Measurements from ENCODE around the gene POLD2. TPM values are rescaled to one million over a fixed set of nuclear protein-coding genes. Genes with fewer than 3 reads are reported as not detected.

Gene POLD2
- total RNA-seq, 2 experiments from 2014 or later, result 298 to 305 TPM

GRCh38 chr7:44094883-44095592, 28.3 kb downstream of the POLD2 start:
- CTCF ChIA-PET, result no interaction called here
- POLR2A ChIA-PET, result no interaction called here

- CTCF ChIA-PET, result no interaction called here
- POLR2A ChIA-PET, result no interaction called here
Measured at GRCh38 chr7:44094365-44094764, 29.0 kb downstream of the POLD2 start.

DNA sequence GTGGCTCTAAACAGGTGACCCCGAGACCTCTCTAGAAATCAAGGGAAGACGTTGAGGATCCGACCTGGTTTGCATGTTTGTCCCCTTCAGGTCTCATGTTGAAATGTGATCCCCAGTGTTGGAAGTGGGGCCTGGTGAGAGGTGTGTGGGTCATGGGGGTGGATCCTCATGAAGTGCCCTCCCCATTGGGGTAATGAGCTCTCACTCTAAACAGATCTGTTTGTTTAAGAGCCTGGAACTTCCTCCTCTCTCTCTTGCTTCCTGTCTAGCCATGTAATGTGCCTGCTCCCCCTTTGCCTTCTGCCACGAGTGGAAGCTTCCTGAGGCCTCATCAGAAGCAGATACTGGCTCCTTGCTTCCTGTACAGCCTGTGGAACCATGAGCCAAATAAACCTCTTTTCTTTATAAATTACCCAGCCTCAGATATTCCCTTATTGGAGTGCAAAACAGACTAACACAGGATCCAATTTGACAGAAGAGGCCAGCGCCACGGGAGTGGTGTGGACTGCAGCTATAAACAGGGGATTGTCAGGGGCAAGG, 30.2 kb downstream of the POLD2 start:
- POLR2A ChIA-PET, result no interaction called here
- CTCF ChIA-PET, result no interaction called here

GRCh38 chr7:44087911-44088838, 35.2 kb downstream of the POLD2 start:
- ChIA-PET CTCF (no interaction called here), POLR2A (no interaction called here)

DNA sequence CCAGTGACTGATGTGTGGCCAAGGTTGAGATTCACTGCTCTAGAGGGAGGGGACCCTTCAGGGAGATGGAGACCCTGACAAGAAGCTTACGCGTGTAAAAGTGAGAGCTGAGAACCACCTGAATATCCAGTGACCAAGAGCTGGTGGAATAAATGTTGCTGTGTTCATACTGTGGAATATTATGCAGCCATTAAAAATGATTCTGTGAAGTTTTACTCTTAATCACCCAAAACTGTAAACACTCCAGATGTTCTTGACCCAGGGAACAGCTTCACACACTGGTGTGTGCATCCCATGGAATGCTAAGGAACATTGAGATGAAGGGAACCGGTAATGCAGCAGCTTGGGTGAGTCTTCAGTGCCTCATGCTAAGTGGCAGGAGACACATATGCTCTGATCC, 36.7 kb downstream of the POLD2 start:
- CTCF ChIA-PET, result no interaction called here
- POLR2A ChIA-PET, result no interaction called here

DNA sequence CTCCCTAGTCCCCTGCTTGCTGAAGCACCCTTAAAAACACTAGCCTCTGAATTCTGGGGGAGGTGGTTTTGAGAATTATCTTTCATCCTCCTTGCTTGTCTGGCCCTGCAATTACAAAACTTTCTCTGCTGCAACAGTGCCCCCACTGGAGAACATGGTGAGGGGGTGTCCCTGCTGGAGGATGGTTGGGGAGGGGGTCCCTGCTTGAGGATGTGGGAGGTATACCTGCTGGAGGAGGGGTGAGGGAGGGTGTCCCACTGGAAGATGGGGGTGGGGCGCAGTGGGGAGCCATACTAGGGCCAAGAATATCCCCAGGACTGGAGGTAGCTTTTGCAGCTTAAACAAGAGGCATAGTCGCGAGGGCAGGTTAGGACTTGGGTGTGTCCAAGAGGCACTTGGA, 37.8 kb downstream of the POLD2 start:
- POLR2A ChIA-PET, result no interaction called here
- CTCF ChIA-PET, result no interaction called here

GRCh38 chr7:44084701-44085100, 38.6 kb downstream of the POLD2 start:
- POLR2A ChIA-PET, result no interaction called here
- CTCF ChIA-PET, result interaction anchor here (0.9 kb wide), 1 partner anchor 38 kb away, joined by 3 read pairs; the partner anchor contains the start of gene POLD2

DNA sequence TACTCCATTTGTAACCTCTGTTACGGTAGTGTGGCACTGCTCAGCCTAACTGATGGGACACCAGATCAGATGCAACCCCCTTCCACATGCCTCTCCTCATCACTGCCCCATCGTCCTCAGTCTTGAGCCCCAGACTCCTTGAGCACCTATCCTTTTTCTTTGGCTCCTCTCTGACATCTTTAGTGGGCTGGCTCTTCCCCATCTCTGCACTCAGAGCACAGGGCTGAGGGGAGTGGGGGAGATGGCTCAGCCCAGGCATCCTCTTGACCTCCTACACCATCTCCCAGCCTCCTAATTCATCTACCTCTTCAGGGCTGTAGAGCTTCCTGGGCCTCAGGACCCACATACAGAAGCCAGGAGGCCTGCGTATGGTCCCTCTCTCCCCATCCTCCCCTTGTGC, 39.6 kb downstream of the POLD2 start:
- CTCF ChIA-PET, result interaction anchor here (0.9 kb wide), 1 partner anchor 39 kb away, joined by 3 read pairs; the partner anchor contains the start of gene POLD2
- POLR2A ChIA-PET, result no interaction called here

GRCh38 chr7:44082541-44083207, 40.7 kb downstream of the POLD2 start:
- CTCF ChIA-PET, result no interaction called here
- POLR2A ChIA-PET, result no interaction called here

DNA sequence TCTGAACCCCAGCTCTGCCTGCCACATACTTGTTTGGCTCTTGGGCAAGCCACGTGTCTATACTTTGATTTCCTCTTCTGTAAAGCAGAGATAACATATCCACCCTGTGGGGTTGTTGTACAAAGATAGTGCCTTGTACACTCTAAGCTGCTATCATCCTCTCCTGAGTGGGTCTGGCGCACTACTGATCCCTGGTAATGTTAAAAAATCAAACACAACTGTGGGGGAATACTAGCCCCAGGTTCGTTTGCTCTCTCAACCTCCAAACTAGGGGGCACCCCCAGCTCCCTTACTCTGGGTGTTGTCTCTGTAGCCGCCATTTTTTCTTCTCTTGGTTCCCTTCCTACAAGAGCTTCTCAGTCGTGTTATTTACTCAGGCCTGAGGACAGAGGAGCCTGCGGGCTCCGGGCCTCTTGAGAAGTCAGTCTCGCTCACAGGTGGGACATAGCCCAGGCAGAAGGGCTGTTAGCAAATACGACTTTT, 42.0 kb downstream of the POLD2 start:
- ChIA-PET POLR2A (interaction anchor here (0.6 to 1.5 kb wide), 12 partner anchors 9 to 410 kb away, joined by 3 to 10 read pairs (median 5); partner anchors contain the start of genes DBNL and POLD2), CTCF (interaction anchor here (0.7 to 1.2 kb wide), 4 partner anchors 17 to 41 kb away, joined by 3 to 4 read pairs (median 3); no protein-coding TSS in a partner anchor)

DNA sequence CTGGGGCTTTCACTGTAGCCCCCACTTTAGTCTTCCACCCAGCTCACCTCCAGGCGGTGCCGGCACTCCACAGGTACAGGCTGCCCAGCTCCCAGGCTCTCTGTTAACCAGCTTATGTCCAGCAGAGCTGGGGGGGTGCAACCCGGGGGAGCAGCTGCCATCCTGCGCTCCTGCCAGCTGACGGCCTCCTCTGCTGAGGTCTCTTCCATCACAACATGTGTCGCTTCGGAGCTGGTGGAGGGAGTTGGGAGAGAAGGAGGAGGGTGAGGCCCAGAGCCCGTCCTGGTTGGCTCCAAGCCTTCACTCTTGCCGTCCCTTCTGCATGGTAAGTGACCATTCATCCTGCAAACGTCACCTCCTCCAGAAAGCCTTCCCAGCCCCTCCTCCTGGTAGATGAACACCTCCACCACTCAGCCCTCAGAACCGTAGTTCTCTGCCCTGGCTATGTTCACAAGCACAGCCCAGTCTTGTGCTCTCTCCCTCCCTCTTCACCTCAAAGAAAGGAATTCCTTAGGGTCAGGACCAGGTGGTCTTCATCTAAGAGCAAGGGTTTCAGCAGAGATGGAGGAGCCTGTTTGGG, 42.6 kb downstream of the POLD2 start:
- CTCF ChIA-PET, result interaction anchor here (1.0 to 1.2 kb wide), 2 partner anchors 26 to 42 kb away, joined by 3 to 4 read pairs; no protein-coding TSS in a partner anchor
- POLR2A ChIA-PET, result interaction anchor here (0.6 to 1.5 kb wide), 10 partner anchors 8 to 411 kb away, joined by 3 to 10 read pairs (median 5); partner anchors contain the start of genes DBNL and POLD2

GRCh38 chr7:44080118-44080517, 43.2 kb downstream of the POLD2 start:
- POLR2A ChIA-PET, result no interaction called here
- CTCF ChIA-PET, result no interaction called here

DNA sequence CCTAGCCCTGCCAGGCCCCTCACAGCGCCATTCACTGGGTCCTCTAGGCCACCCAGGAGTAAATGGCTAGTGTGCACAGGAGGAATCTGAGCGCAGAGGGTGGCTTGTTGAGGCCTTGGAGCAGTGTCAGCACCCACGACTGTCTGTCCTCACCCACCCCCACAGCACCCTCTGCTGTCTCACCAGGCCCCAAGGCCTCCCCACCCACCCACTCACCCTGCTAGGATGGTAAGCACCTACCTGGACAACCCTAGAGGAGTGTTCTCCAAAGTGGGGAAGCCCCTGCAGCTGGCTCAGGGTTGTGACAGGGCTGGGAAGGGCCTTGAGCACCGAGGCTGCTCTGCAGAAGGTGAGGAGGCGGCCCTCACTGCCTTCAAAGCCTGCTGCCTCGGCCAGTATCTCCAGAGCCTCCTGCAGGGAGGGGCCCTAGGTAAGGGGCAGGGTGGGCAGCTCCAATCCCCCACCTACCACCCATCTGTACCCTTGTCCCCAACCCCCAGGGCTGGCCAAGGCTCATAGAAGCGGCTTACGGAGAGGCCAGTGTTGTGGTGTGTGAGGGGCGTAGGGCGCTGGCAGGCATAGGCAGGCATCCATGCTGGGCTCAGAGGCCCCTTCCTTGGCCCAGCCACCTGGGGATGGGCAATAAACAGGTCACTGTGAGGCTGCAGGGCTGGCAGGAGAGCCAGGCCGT, 43.9 kb downstream of the POLD2 start:
- CTCF ChIA-PET, result no interaction called here
- POLR2A ChIA-PET, result interaction anchor here (0.7 kb wide), 1 partner anchor 12 kb away, joined by 3 read pairs; no protein-coding TSS in a partner anchor

- ChIA-PET CTCF (interaction anchor here (0.8 kb wide), 1 partner anchor 11 kb away, joined by 3 read pairs; no protein-coding TSS in a partner anchor), POLR2A (no interaction called here)
Measured at GRCh38 chr7:44078521-44078920, 44.8 kb downstream of the POLD2 start.

GRCh38 chr7:44077681-44078091, 45.7 kb downstream of the POLD2 start:
- ChIA-PET POLR2A (no interaction called here), CTCF (interaction anchor here (0.8 kb wide), 1 partner anchor 10 kb away, joined by 3 read pairs; no protein-coding TSS in a partner anchor)

- ChIA-PET POLR2A (no interaction called here), CTCF (no interaction called here)
Measured at GRCh38 chr7:44077061-44077460, 46.3 kb downstream of the POLD2 start.

- CTCF ChIA-PET, result no interaction called here
- POLR2A ChIA-PET, result interaction anchor here (0.6 to 1.2 kb wide), 3 partner anchors 15 to 485 kb away, joined by 3 to 9 read pairs (median 3); no protein-coding TSS in a partner anchor
Measured at GRCh38 chr7:44076101-44076895, 47.0 kb downstream of the POLD2 start.
